Amniotic stem cell (primary cell): ENCODE measurements around the gene BANF1.
"Not testable (repeated sequence)": the region's sequence is repeated elsewhere in the genome, so short reads cannot be mapped to it uniquely, and the experiment has no call there.

ENCODE experiments used
- DNase-seq: peaks from one replicate; lab custom pipeline; 2025; lab: John Stamatoyannopoulos, UW

BANF1 gene

DNA sequence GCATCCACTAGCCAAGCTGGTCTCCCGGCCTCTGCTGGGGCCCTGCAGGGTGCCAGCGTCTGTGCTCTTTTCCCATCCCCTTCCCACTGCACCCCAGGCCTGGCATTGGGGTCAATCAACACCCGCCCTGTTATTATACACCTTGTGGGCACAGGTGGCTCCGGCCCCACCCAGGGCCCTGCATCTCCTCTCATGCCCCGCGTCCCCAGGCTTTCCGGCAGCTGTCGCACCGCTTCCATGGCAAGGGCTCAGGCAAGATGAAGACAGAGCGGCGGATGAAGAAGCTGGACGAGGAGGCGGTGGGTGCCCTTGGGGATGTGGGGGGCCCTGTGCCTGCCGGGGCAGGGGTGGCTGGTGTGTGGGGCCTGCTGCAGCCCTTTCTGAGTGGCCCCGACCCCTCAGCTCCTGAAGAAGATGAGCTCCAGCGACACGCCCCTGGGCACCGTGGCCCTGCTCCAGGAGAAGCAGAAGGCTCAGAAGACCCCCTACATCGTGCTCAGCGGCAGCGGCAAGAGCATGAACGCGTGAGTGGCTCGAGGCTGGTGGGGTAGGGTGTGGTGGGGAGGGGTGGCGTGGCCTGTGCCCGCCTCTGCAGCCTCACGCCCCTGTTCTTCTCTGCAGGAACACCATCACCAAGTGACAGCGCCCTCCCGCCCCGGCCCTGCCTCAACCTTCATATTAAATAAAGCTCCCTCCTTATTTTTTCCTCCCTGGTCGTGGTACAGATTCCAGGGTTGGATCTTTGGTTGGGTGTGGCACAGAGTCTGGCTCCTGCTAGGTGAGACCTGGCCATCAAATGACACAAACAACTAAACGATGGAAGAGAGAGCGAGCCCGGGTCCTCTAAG lies 23.7 kb upstream of the BANF1 start:
- DNase-seq = no peak

DNA sequence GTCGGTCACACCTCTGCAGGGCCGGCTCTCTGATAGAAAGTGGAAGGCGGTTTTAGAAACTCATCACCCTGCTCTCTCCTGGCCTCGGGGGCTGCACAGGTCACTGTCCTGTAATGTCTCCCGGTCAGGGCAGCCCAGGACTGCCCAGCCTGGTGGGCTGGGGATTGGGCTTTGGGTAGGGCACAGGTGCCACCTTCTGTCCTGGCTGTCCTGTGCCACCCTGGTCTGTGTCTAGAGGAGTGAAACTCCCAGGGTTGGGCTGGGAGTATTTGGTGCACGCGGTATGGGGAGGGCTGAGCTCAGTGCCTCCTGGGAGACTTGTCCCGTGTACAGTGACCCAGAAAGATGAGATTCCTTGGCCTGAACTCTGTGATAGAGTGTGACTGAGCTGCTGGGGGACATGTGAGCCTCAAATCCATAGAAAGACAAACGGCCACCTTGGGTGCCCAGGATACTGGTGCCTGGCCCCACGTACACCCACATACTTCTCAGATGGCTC lies 23.0 kb upstream of the BANF1 start:
- no peak for DNase-seq

DNA sequence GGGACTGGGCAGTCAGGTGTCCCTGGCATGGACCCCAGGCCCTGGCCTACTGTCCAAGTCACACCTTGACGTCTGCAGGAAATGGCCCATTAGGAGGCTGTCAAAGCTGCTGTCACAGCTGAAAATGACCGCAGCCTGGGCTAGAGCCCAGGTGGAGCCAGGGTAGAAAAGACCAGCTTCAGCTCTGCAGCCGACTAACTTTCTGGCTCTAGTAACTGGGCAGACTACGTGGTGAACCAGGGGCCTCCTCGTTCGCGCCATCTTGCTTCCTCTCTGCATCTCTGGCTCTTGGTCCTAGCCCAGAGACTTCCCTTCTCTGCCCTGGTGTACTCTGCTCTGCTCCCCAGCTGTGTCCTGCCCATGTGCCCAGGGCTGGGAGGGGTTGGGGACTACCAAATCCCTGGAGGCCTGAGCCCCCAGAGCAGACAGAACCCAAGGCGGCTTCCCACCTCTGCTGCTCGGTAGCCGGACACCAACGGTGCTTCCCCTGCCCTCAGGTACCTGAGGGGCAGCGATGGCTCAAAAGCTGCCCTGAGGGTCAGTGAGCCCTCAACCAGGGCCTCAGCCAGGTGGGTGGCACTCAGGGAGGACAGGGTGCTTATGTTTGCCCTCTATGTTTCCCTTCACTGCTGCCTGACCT lies 21.1 kb upstream of the BANF1 start:
- no peak for DNase-seq

DNA sequence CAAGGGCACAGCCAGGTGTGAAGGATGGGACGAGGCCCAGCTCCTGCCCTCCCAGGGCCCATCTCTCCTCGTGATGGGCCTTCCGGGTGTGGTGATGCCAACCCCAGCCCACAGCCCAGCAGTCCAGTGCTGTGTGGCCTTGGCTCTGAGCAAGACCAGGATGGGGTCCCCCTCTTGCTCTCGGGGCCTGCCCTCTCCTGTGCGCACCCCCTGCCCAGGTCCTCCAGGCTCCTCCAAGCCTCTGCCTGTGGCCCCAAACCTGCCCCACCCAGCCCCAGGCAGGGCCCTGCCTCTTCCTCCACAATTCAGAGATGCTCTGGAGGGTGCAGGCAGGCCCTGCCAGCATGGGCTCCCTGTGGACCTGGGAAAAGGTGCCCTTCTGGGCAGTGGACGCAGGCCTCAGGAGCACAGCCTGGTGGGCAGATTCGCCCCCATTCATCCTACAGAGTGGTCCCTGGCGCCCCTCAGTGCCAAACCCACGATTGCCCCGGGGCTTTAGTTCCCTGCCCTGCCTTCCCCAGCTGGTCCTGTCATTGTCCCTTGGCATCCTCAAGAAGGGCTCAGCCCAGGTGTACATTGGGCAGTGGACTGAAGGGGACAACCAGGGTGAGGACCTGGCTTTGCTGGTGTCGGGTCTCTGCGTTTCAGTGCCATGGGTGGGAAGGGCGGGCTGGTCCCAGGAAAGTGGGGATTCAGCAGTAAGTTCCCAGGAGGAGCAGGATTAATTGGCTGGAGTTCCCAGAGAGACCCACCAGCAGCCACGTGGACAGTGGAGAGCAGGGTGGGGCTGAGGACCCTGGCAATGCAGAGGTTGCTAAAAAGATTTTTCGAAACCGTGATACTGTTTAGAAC lies 20.1 kb upstream of the BANF1 start:
- DNase-seq = no peak

DNA sequence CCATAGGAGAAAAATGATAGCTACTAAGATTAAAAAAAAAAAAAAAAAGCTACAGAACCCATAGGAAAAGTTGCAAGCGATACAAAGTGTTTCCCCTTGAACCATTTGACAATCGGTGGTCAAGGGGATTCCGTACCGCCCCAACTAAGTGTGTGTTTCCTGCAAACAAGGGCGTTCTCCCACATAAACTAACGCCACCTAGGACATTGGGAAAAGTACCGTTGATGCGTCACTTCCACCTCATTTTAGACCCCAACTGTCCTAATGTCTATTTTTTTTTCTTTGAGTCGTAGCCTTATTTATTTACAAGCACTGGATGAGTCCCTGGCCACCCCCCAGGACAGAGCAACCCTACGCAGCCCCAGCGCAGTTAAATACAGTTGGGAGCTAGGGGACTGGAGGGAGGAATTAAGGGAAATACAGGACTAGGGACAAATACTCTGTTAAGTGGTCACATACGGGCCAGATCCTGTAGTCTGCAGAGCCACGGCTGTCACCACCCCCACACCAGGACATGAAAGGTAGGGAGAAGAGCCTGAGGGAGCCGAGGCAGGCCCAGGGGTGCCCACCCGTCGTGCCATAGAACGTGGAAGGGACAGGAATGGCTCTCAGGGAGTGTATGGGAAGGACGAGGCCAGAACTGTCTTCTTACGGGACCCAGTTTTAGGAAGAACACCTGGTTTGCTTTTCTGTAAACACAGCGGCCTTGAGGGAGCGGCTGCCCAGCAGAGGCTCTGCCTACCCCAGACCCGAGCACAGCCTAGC lies 19.3 kb upstream of the BANF1 start:
- no peak for DNase-seq

DNA sequence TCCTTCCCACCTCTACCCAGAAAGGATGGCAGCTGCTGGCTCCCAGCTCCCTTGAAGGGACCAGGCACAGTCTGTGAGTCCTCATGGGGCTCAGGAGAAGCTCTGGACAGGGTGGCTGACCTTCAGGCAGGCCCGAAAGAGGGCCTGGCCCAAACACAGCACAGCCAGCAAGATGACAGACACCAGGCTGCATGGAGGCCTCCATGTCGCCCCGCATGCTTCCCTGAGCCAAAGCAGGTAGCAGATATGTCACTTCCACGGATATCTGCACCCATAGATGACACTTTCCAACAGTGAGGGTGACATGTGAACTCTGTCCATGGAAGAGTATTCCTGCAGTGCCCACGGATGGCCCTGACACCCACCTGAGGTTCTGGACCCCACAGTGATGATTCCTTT lies 18.7 kb upstream of the BANF1 start:
- no peak for DNase-seq

DNA sequence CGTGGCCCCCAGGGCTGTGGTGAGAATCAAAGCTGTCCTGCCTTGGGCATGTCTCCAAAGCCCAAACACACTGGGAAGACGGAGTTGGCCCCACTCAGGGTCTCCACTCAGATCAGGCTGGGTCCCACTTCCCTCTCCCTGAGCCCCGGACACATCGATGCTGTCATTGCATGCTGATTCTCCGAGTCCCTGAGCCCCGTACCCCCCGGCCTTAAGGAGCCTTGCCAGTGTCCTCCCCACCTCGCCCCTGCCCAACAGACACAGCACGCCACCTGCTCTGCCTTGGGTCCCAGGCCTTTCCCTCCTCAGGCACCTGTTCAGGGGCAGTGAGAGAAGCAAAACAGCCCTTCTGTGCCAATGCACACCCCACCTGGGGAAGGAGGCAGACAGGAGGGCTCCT lies 15.0 kb upstream of the BANF1 start:
- DNase-seq = no peak

DNA sequence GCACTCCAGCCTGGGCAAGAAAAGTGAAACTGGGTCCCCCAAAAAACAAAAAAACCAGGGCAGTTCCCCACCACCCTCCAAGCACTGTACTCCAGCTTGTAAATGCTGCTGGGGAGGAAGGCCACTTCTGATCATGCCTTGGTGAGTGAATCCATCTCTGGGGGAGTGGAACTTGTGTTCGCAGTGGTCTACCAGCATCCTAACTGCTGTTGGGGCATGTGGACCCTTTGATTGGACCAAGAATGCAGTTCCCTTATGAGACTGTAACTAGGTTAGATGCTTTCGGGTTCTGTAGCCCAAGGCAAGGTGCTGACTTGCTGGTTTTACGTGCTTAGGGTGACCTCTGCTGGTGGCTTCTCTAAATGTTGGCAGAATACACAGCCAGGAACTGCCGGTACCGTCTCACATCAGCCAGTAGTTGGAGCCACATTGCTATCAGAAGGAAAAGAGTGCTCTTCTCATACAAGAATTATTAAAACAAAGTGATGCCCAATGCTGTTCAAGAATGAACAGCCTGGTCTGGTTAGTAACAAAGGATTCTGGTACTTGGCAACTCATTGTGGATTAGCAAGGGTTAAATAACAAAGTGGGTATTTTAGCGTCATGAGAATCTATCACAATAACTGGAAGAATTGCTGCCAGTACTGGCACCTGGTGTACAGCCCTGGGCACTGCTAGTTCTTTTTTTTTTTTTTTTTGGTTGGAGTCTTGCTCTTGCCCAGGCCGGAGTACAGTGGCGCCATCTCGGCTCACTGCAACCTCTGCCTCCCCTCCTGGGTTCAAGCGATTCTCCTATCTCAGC lies 13.3 kb upstream of the BANF1 start:
- peak; percentile 80 for DNase-seq

DNA sequence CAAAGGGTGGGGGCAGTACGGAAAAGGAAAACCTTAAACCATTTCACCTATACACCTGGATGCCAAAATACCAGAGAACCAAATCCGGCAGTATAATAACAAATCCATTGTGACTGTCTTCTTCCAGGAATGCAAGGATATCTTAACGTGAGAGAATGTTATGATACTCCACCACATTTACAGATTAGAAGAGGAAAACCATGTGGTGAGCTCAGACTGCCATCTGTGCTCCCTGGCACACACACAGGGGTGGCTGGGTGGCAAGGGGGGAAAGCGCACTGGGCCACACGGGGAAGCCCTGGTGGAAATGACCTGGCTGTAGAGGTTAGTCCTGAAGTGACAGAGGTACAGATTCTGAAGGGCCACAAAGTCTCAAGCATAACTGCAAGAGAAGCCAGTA lies 10.2 kb upstream of the BANF1 start:
- no peak for DNase-seq

DNA sequence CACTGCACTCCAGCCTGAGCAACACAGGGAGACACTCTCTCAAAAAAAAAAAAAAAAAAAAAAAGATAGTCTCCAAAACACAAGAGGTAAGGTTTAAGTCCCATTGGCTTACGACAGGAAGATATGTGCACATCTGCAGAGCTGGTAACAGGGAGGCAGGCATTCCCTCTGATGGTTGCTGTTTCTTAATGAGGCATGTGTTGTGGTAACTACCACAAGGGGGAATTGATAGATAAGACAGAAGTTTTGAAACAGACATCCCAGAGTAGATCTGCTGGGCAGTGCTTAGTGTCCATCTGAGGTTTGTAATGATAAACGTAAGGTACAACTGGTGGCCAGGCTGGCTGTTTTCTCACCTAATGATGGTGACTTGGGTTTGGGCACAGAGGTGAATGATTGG lies 5.0 kb upstream of the BANF1 start:
- no peak for DNase-seq

DNA sequence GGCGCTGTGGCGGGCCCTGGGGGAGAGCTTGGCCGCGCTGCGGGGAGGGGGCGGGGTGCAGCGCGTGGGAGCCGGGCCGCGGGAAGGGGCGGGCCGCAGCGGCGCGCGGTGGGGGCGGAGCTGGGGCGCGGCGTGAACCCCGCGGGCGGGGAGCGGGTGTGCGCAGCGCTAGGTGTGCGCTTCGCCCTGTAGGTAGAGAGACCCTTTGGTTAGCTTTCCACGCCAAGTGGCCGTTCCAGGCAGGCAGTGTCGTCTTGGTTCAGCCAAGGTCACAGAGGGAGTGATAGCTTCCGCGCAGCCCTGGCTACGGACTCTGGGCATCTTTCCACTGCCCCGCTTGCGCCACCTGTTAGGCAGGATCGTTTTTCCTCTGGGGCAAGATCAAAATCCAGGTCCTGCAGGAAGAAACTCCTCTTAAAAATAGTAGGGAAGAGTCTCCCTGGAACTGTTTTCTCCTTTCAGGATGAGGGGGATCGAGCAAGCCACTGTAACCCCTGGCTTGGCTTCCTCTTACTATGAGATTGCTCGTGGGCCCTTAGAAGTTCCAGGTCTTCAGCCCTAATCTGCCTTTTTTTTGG lies 434 bp downstream of the BANF1 start:
- no peak for DNase-seq

DNA sequence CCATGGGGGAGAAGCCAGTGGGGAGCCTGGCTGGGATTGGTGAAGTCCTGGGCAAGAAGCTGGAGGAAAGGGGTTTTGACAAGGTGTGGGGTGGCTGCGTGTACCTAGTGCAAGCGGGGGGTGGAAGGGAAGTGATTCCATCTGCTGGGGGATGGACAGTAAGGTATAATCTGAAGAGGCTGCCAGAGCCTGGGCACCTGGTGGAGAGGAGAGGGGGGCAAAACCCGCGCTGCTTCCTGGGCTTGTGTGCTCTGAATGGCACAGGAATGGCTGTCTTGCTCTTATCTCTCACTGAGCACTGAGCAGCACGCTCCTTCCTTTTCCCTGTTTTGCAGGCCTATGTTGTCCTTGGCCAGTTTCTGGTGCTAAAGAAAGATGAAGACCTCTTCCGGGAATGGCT lies 988 bp downstream of the BANF1 start:
- DNase-seq = no peak

DNA sequence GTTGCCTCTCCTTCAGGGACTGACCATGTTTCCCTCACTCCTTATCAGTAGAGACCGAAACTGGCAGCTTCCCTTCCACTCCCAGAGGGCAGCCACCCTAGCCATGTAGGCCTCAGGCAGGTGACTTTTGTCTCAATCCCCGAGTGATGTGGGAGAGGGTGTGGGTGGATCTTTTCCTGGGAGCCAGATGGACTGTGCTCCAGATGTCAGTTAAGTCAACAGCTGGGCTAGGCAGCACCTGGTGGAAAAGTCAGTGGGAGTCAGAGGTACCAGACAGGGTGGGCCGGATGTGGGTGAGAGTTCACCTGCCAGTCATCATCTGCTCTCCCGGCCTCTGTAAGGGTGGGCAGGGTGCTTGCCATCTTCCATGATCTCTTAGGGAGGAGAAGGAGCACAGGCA lies 1.9 kb downstream of the BANF1 start:
- no peak for DNase-seq

DNA sequence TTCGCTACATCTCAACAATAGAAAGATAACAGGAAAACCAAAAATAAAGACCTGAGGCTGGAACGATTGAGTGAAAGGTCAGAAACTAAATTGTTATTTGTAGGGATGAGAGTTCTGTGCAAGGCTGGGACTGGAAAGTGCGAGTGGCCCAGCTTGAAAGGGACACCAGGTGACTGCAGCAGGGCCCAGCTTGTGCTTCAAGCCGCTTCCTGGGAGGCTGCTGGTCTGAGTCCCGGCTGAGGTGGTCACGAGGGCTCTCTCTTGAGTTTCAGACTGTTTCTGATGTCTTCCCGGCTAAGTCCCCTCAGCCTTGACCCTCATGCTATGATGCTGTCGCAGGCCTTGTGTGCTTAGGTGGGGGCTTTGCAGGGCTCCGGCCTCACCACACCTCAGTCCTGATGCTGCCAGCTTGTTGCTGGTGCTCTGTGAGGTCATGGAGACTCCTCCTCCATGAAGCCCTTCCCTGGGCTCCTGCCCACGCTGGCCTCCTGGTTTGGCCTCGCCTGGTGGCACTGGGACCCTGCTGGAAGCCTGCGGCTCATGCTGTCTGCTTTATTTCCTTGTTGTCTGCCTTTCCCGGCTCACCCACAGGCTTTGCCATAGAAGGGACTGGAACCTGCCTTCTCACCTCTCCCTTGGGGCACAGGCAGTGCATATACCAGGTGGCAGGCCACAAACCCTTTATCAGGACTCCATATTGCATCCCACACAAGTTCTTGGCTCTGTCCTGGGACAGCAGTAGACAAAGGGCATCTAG lies 4.0 kb downstream of the BANF1 start:
- no peak for DNase-seq

DNA sequence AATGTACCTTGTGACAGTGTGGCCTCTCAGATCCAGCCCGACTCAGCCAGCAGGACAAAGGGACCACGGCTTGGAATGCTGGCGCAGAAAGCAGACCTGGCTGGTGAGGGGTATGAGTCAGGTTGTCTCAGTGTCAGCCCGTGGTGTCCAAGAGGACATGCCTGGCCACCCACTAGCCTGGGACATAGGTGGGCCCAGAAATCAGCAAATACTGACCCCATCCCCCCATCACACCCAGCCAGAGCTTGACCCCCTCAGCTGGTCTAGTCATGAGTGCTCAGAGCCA lies 4.5 kb downstream of the BANF1 start:
- DNase-seq = no peak

DNA sequence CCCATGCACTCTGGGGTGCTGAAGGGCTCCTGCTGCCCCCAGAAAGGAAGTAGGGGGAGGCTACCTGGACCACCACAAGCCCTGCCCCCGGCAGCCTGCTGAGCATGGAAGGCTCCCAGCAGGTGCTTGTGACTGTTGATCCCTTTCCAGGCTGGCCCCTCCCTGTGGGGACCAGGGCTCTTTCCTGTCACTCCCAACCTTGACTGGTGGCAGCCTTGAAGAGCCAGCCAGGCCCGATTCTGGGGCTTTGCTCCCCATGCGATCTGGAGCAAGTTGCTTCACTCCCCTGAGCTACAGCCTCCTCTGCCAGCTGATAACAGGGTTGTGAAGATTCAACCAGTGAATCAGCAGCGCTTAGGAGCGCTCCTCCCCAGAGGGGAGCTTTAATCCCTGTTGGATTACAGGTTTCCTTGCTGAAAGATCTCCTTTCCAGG lies 4.9 kb downstream of the BANF1 start:
- no peak for DNase-seq

DNA sequence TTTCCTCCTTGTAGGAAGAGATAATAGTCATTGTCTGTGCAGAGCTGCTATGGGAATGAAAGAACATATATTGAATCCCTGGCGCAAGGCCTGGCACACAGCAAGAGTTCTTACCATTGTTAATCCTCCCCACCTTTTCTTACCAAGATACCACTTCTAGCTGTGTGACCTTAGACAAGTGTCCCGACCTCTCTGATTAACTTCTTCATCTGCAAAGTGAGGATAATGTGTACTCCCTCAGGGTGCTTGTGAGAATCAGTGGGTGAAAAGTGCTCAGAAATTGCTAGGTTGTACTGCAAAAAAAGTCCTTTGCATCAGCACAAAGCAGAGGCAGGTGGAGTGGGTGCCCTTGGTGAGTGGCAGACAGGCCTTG lies 5.8 kb downstream of the BANF1 start:
- DNase-seq = no peak

DNA sequence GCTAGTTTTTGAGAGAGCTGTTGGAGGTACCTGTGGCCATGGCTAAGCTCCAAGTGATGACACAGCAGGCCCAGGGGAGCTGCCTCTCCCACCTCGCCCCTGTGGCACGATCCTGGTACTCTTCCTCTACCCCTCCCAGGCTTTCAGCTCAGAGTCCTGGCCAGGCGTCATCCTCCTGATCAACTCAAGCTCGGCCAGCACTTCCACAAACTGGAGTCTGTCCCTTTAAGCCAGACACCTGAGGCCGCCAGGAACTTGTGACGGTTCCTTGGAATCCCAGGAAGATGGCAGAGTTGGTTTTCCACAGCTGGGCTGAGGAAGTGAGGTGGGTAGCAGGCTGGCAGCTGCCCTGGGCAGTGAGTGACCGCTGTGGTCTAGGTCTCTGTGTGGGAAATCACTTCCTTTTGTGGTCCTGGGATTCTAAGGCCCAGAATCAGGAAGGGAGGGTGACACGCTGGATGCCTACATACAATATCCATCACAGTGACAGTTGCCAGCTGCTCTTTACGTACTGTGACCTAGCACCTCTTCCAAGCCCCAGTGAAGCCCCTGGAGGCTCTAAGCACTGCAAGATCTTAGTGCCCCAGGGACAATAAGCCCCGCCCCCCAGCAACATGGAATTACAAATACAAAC lies 6.3 kb downstream of the BANF1 start:
- DNase-seq = no peak

DNA sequence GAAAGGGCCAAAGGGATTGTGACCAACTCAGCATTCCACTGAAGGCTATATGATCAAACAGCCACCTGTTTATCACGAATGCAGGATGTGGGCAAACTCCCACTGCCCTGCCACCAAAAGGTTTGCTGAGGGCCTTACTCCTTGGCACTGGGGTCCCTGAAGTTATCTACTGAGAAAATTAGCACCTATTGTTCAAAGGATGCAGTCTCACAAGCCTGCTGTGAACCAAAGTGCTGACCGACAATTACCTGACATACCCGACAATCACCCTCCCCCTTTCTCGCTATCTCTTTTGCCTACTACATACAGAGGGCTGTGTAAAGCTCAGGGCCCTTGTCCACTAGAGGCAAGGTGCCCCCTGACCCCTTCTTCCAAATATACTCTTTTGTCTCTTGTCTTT lies 7.7 kb downstream of the BANF1 start:
- not testable (repeated sequence) for DNase-seq
